Measurements from ENCODE around the gene KCTD17.

- TF ChIP-seq CTCF (IDR thresholded peaks at IDR 0.05) (no peak), POLR2AphosphoS5 (IDR thresholded peaks at IDR 0.05; ENCODE audit: low read depth, low read length) (no peak), REST (IDR thresholded peaks at IDR 0.05; ENCODE audit: insufficient read depth in 1 of 2, low read depth in 2 of 2, low read length in 1 of 2) (no peak), SIN3A (IDR thresholded peaks at IDR 0.05; ENCODE audit: borderline replicate concordance, insufficient read depth, low read depth, low read length) (no peak)
Measured at GRCh38 chr22:37046589-37046988, 5.0 kb upstream of the KCTD17 start.

Measured in Panc1 (cell line).